GM12801 (cell line): Measurements from ENCODE around the gene UBD.

Experiments
- TF ChIP-seq, protein P1 (sequence below): IDR thresholded peaks from one replicate; pipeline ENCODE4 v1.5.1; 2011; ENCODE audit warnings: control low read depth; ENCODE audit not compliant: insufficient read length; ENCODE audit errors: extremely low read depth

The UBD gene

DNA sequence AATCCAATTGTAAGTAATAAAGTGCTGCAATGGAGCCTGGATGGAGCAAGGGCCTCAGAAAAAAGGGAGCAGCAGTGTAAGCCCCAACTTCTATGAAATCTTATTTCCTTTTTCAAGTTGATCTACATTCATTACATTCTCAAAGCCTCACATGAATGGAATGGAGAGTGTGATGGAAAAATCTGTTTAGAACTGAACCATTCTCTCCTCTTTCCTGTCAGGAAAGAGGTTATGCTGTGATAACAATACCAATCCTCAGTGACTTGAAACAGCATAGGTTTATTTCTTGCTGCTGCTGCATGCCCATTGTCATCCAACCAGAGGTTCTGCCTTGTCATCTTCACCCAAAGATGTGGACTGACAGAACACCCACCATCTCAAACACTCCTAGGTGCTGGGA, 16.5 kb upstream of the UBD start:
- TF ChIP-seq, protein P1, sequence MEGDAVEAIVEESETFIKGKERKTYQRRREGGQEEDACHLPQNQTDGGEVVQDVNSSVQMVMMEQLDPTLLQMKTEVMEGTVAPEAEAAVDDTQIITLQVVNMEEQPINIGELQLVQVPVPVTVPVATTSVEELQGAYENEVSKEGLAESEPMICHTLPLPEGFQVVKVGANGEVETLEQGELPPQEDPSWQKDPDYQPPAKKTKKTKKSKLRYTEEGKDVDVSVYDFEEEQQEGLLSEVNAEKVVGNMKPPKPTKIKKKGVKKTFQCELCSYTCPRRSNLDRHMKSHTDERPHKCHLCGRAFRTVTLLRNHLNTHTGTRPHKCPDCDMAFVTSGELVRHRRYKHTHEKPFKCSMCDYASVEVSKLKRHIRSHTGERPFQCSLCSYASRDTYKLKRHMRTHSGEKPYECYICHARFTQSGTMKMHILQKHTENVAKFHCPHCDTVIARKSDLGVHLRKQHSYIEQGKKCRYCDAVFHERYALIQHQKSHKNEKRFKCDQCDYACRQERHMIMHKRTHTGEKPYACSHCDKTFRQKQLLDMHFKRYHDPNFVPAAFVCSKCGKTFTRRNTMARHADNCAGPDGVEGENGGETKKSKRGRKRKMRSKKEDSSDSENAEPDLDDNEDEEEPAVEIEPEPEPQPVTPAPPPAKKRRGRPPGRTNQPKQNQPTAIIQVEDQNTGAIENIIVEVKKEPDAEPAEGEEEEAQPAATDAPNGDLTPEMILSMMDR, result no peak

DNA sequence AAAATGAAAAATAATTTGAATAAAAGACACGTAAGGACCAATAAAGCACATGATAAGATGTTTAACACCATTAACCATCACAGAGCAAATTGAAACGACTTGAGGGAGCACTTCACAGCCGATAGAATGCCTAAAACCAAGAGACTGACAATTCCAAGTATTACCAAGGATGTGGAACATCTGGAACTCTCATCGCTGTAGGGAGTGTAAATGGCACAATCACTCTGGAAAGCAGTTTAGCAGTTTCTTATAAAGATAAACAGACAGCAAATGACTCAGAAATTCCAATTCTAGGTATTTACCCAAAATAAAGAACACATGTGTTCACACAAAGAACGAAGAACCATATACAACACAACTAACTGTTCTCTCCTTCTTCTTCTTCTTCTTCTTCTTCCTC, 8.5 kb upstream of the UBD start:
- TF ChIP-seq, protein P1, result no peak

DNA sequence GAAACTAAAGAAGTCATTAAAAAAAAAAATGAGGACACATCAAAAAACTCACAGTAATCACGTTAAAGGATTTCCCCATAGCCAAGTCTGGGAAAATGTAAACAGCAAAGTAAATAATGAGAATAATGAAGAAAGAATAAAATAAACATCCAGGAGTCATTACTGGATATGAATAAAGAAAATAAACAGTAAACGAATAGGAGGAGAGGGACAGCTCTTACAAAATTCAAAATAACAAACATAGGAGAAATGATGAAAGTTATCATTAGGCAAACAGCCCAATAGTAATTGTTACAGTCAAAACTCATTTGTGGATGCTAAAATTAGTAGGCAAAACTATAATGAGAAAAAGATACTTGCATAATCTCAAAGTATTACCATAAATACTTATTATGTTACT, 8.0 kb upstream of the UBD start:
- TF ChIP-seq, protein P1, result no peak

DNA sequence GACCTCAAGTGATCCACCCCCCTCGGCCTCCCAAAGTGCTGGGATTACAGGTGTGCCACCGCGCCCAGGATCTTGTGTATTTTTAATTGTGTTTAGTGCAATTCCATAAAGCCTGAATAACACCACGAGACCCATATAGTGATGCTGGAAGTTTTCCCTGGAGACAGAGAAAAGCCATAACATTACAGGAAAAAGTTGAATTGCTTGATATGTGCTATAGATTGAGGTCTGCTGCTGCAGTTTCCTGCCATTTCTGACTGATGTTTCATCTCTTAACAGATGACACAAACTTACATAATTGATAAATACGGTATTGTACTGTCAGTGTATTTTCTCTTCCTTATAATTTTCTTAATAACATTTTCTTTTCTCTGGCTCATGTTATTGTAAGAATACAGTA, 7.3 kb upstream of the UBD start:
- TF ChIP-seq, protein P1, result no peak

DNA sequence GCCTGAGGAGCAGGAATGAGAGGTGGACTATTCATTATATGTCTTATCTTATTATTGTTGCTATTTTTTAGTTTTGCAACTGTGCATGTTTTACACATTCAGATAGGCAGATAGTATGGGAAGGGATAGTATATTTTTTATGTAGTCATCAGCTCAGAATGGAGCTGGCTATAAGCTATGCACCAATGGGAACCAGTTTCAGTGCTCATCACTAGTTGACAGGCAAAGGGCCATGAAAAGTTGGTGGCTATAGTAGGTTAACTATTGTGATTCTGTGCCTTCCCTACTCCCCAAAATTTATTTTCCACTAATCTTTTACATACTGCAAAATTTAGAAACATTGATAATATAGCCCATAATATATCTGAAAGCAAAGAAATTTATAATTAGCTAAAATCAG, 5.3 kb upstream of the UBD start:
- TF ChIP-seq, protein P1, result no peak

DNA sequence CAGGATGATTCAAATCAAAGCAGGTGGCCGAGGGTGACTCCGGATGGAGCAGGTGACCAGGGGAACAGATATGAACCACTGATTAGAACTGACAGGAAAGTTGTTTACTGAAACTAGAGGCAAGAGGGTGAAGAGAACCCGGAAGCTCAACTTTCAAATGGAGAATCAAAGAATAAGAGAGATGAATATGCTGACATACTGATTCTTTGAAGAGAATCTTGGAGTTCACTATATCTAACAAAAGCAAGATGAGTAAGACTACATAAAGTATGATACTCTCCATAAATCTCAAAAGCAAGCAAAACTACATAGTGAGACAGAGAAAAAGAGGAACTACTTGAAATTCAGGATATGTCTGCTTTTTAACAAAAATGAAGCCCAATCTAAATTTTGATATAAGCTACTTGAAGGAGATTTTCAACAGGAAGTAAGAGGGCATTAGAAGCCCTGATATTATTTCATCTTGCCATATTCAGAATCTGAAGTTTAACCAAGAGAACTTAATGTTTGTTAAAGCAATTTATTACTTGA, 4.0 kb upstream of the UBD start:
- TF ChIP-seq, protein P1, result no peak

DNA sequence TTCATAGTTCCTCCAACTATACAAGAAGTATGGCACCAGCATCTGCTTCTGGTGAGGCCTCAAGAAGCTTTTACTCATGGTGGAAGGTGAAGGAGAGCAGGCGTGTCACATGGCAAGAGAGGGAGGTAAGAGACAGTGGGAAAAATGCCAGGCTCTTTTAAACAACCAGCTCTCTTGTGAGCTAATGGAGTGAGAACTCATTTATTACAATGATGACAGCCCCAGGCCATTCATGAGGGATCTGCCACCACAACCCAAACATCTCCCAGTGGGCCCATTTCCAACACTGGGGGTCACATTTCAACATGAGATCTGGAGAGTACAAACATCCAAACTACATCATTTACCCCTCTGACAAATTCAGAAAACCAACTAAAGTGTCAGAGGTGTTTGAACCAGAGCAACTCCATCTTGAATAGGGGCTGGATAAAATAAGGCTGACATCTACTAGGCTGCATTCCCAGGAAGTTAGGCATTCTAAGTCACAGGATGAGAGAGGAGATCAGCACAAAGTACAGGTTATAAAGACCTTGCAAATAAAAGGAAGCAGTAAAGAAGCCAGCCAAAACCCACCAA, 2.2 kb upstream of the UBD start:
- TF ChIP-seq, protein P1, result no peak
